Ishikawa (cell line): Measurements from ENCODE around the gene CEACAM5.

ENCODE experiments used
- CEBPB ChIP-seq: IDR thresholded peaks from 2 replicates; pipeline ENCODE4 v1.6.1; 2012
- CREB1 ChIP-seq: IDR thresholded peaks from 2 replicates; pipeline ENCODE4 v1.6.1; 2012; ENCODE audit warnings: low read depth
- EGR1 ChIP-seq: IDR thresholded peaks from 2 replicates; pipeline ENCODE4 v1.6.1; 2012
- EP300 ChIP-seq: IDR thresholded peaks from 2 replicates; pipeline ENCODE4 v1.6.1; 2012; ENCODE audit warnings: borderline replicate concordance
- FOXM1 ChIP-seq: IDR thresholded peaks from 2 replicates; pipeline ENCODE4 v1.6.1; 2012; ENCODE audit warnings: low read depth, borderline replicate concordance
- NFIC ChIP-seq: IDR thresholded peaks from 2 replicates; pipeline ENCODE4 v1.6.1; 2012
- RAD21 ChIP-seq: IDR thresholded peaks from 2 replicates; pipeline ENCODE4 v1.6.1; 2012; ENCODE audit warnings: low read depth
- TAF1 ChIP-seq: IDR thresholded peaks from 2 replicates; pipeline ENCODE4 v1.6.1; 2012; ENCODE audit warnings: low read depth, mild to moderate bottlenecking
- TCF12 ChIP-seq: IDR thresholded peaks from 2 replicates; pipeline ENCODE4 v1.6.1; 2012; ENCODE audit warnings: low read depth
- YY1 ChIP-seq: IDR thresholded peaks from 2 replicates; pipeline ENCODE4 v1.6.1; 2012; ENCODE audit warnings: low read depth
- ZBTB7A ChIP-seq: IDR thresholded peaks from 2 replicates; pipeline ENCODE4 v1.6.1; 2012; ENCODE audit warnings: low read depth
- TF ChIP-seq, protein P1 (sequence below): IDR thresholded peaks from 2 replicates; pipeline ENCODE4 v1.6.1; 2012; ENCODE audit warnings: low read depth, mild to moderate bottlenecking
- TF ChIP-seq, protein P2 (sequence below): IDR thresholded peaks from 2 replicates; pipeline ENCODE4 v1.6.1; 2012
- TF ChIP-seq, protein P3 (sequence below): IDR thresholded peaks from 2 replicates; pipeline ENCODE4 v1.6.1; 2012

DNA sequence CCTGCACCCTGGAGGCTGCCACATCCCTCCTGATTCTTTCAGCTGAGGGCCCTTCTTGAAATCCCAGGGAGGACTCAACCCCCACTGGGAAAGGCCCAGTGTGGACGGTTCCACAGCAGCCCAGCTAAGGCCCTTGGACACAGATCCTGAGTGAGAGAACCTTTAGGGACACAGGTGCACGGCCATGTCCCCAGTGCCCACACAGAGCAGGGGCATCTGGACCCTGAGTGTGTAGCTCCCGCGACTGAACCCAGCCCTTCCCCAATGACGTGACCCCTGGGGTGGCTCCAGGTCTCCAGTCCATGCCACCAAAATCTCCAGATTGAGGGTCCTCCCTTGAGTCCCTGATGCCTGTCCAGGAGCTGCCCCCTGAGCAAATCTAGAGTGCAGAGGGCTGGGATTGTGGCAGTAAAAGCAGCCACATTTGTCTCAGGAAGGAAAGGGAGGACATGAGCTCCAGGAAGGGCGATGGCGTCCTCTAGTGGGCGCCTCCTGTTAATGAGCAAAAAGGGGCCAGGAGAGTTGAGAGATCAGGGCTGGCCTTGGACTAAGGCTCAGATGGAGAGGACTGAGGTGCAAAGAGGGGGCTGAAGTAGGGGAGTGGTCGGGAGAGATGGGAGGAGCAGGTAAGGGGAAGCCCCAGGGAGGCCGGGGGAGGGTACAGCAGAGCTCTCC, 6.9 kb upstream of the CEACAM5 start:
- TF ChIP-seq EP300, result no peak
- TF ChIP-seq, protein P1, sequence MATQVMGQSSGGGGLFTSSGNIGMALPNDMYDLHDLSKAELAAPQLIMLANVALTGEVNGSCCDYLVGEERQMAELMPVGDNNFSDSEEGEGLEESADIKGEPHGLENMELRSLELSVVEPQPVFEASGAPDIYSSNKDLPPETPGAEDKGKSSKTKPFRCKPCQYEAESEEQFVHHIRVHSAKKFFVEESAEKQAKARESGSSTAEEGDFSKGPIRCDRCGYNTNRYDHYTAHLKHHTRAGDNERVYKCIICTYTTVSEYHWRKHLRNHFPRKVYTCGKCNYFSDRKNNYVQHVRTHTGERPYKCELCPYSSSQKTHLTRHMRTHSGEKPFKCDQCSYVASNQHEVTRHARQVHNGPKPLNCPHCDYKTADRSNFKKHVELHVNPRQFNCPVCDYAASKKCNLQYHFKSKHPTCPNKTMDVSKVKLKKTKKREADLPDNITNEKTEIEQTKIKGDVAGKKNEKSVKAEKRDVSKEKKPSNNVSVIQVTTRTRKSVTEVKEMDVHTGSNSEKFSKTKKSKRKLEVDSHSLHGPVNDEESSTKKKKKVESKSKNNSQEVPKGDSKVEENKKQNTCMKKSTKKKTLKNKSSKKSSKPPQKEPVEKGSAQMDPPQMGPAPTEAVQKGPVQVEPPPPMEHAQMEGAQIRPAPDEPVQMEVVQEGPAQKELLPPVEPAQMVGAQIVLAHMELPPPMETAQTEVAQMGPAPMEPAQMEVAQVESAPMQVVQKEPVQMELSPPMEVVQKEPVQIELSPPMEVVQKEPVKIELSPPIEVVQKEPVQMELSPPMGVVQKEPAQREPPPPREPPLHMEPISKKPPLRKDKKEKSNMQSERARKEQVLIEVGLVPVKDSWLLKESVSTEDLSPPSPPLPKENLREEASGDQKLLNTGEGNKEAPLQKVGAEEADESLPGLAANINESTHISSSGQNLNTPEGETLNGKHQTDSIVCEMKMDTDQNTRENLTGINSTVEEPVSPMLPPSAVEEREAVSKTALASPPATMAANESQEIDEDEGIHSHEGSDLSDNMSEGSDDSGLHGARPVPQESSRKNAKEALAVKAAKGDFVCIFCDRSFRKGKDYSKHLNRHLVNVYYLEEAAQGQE, result no peak
- TF ChIP-seq TAF1, result no peak
- no peak for TF ChIP-seq YY1
- TF ChIP-seq, protein P2, sequence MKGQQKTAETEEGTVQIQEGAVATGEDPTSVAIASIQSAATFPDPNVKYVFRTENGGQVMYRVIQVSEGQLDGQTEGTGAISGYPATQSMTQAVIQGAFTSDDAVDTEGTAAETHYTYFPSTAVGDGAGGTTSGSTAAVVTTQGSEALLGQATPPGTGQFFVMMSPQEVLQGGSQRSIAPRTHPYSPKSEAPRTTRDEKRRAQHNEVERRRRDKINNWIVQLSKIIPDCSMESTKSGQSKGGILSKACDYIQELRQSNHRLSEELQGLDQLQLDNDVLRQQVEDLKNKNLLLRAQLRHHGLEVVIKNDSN, result no peak
- TF ChIP-seq FOXM1, result no peak
- no peak for TF ChIP-seq NFIC
- no peak for TF ChIP-seq CEBPB
- TF ChIP-seq CREB1, result no peak
- TF ChIP-seq RAD21, result peak; percentile 17; the same call in 1 of the 2 replicates
- TF ChIP-seq EGR1, result no peak
- TF ChIP-seq, protein P3, sequence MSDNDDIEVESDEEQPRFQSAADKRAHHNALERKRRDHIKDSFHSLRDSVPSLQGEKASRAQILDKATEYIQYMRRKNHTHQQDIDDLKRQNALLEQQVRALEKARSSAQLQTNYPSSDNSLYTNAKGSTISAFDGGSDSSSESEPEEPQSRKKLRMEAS, result no peak
- TF ChIP-seq TCF12, result no peak
- no peak for TF ChIP-seq ZBTB7A
